HG03135 (cell line): ENCODE data around the gene TOX3.

ENCODE experiments used
- ATAC-seq: cut with Tn5 transposase; IDR thresholded peaks from one replicate; pipeline ENCODE4 v1.9.1; 2021; ENCODE audit warnings: mild to moderate bottlenecking, moderate library complexity; ENCODE audit not compliant: unreplicated experiment

Gene TOX3

GRCh38 chr16:52539191-52539590 lies 7.8 kb downstream of the TOX3 start:
- no peak for ATAC-seq

- no peak for ATAC-seq
Measured at GRCh38 chr16:52538511-52538910, 8.4 kb downstream of the TOX3 start.

DNA sequence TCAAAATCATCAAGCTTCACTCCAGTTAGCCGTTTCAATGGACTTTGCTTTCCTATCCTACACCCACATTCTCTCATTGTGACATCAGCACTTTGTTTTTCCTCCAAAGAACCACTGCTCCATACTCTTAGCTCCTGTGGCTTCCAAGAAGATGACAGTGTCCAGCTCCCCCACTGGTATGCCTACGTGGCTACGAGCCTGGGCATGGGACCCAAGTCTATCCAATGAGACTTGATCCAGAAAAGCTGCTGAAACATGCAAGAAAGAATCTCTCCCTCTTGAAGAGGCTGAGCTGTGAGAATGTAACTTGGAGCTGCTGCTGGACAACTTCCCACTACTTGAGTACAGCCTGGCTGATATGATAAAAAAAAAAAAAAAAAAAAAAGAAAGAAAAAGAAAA lies 9.4 kb downstream of the TOX3 start:
- no peak for ATAC-seq

DNA sequence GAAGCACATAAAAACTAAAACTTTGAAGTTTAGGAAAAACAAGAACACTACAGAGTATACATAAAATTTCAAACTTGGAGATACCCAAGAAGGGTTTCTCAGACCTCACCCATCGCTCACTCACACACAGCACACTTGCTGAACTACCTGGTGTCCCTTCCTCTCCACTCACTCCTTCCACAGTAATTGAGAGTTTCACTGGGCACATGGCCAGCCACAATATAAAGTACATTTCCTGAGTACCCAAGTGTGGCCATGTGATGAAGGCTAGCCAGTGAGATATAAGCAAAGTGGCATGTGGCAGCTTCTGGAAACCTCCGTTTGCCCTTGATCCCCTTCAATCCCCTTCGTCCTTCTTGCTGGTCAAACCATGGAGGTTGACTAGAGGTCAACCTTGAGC lies 11.9 kb downstream of the TOX3 start:
- ATAC-seq: no peak

- no peak for ATAC-seq
Measured at GRCh38 chr16:52533296-52533695, 13.6 kb downstream of the TOX3 start.

- ATAC-seq: no peak
Measured at GRCh38 chr16:52532384-52532783, 14.6 kb downstream of the TOX3 start.

DNA sequence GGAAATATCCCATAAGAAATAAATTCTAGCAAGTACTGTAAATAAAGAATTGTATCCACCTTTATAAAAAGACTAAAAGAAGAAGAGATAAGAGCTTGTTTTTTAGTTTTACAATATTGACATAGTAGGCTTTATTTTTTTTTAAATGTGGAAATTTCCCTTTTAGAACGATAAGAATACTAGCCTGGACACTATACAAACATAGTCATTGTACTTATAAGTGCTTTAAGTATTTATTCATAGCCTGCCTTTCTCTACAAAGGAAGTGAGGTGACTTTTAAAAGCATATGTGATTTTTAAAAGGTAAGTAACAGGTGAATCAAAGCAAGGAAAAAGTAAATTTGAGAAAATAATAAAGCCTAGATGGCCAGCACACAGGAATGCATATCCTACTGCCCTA lies 17.7 kb downstream of the TOX3 start:
- ATAC-seq: no peak

GRCh38 chr16:52528393-52529065 lies 18.4 kb downstream of the TOX3 start:
- no peak for ATAC-seq

DNA sequence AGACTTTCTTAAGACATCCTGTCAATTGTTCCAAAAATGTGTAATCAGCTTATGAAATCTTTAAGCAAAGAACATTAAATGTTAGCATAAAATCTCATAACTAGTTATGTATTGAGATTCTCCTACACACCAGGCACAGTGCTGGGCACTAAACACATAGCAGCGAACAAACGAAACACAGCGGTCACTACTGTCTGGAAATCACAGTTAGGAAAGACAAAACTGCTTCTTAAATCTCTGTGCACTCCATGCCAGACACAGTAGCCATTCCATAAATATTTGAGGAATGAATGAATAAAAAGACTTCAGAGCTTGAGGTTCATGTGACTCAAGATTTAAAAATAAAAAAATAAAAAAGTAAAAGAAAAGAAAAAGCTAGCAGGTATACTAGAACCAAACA lies 20.1 kb downstream of the TOX3 start:
- no peak for ATAC-seq

DNA sequence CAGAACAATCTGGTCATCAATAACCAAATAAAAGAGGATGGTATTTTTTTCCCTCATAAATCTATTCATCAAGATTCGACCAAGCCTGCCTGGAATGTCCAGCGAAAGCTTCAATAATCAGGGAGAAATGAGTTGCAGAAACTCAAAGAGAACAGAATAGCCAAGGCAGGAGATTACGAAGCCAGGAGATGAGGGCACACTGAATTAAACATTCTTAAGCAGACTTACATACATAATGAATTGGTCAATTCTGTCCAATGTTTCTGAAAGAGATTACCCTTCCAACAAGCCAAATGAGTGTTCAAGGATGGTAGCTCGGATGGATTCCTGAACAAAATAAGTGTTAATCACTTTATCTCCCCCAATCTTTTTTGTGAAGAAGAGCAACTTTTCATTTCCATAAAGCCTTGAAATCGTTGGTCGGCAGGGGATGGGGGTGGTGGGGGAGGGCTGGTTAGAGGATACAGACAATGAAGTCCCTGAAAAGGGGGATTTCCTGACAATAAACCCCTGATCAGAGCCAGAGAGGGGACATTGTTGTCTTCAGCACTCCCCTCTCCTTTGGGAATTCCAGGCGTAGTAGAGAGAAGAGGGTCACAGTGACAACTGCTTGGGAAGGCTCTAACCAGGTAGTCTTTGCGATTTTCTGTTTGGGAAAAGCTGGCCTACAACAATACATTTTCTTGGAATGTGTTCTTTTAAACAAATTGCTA lies 20.7 kb downstream of the TOX3 start:
- no peak for ATAC-seq

- ATAC-seq: no peak
Measured at GRCh38 chr16:52521570-52521969, 25.4 kb downstream of the TOX3 start.

DNA sequence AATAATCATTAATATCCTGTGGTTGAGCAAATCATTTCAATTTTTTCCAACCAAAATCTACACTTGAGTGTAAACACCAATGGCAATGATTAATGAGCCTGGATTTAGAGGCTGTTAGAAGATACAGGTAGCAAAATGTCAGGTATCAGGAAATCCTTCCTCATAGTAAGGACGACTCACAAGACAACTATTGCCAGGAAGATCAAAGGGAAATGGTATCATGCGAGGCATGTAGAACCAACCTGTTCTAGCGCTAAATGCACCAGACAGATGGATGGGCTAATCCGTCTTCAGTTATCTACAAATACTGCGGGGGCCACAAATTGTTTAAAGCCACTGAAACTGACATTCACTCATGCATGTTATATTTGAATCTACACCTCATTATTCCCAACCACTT lies 28.1 kb downstream of the TOX3 start:
- no peak for ATAC-seq

DNA sequence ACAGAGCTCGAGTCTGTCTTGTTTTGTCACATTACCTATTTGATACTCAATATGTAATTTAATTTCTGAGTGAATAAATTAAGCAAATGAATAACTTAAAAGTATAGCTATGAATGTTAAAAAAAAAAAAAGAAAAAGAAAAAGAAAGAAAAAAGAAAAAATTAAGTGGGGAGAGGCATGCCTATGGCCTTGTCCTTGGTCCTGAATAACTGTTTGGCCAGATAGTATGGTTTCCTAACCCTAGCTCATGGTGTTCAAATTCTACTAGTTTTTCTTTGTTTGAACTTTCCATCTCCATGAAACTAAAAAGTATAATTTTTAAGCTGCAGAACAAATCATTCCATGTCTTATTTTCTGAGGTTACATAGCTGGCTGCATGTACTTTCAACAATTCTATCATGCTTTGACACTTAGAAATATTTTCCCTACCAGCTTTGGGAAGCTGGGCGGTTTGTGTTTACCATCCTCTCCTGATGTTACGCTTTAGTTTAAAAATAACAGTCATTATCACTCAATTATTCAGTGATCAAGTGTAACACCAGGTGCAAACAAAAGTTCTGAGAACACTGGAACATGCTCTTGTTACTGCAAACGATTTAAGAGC lies 31.8 kb downstream of the TOX3 start:
- no peak for ATAC-seq

- ATAC-seq: no peak
Measured at GRCh38 chr16:52512297-52512987, 34.5 kb downstream of the TOX3 start.

- ATAC-seq: no peak
Measured at GRCh38 chr16:52501746-52502145, 45.2 kb downstream of the TOX3 start.

- ATAC-seq: no peak
Measured at GRCh38 chr16:52500963-52501362, 46.0 kb downstream of the TOX3 start.

DNA sequence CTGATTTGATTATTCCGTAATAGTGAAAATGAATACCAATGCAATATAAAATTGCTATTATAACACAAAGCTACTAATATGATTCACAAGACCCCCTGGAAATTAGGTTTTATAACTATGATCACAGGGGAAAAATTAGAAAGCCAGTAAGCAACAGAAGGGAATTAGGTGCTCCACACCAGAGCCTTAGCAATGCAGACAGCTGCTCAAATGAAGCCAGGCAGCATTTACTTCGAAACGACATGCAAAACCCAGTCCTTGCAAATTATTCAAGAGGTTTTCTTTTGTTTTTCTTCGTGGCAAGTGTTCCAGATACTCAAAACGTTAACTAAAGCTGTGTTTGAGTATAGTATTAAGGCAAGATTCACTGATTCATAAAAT lies 47.9 kb downstream of the TOX3 start:
- no peak for ATAC-seq

DNA sequence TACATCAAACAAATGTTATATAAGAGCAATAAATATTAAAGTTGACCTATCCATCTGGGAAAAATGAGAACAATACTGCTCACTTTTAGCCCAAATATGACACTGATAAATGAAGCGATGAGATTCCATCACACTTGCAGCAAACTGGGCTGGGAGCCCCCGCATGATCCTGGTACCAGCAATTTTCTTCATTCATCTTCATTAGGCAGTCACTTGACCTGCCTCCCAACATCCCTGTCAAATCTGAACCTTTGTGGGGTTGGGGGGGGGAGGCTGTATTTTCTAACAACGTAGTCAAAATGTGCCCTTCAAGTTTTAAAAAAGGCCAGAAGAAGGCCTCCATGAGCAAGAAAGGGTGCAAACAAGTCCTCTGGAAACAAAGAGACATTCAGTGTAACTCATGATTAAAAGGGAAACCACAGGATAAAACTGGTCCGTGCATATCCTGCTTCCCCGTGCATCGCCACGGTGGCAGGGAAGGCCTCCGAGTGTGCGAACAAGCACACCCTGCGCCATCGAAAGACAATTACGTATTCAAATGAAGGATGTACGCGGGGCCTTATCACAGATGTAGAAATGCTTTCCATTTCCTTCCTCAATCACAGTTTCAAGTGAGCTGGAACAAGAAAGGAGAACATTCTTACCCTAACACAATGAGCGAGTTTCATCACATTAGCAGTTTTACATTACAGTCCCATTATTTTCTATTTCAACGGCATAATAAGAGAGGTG lies 48.4 kb downstream of the TOX3 start:
- no peak for ATAC-seq

GRCh38 chr16:52497067-52497816 lies 49.7 kb downstream of the TOX3 start:
- ATAC-seq: no peak
